ENCODE measurements around the gene PEX16.
A peak's percentile ranks its signal among the peaks of the same experiment; 100 is the strongest.

The PEX16 gene

DNA sequence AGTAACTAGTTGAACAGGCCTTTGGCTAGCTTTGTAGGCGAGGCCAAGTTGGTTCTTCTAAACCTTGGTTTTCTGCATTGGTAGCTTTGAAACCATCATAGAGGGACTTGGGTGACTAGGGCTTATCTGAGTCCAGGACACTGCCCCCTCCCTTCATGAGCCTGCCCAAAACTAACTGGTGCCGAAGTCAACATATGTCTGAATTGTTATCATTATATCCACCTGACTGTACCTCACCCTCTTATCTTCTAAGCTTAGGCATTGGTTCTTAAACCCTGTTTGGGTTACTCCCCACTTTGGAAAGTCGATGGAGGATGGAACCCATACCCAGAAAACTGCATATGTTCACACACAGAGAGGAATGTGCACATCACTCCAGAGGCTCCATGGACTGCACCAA, 39.8 kb downstream of the PEX16 start:
- H2AK5ac ChIP-seq (ENCODE audit: low read length): no peak overlapping the region
- no peak overlapping the region for H4K91ac ChIP-seq (ENCODE audit: low read depth, low read length)
- H3K14ac ChIP-seq (ENCODE audit: low read length): no peak overlapping the region
- H2BK5ac ChIP-seq (ENCODE audit: low read depth, low read length, poor library complexity): no peak overlapping the region
- H3K4ac ChIP-seq (ENCODE audit: low read depth, low read length): no peak overlapping the region
- no peak overlapping the region for H2BK12ac ChIP-seq (ENCODE audit: low read length)
- H2AFZ ChIP-seq (ENCODE audit: insufficient read depth, low read length, poor library complexity): no peak overlapping the region
- no peaks in the 10 kb centered on the region for H3K27me3 ChIP-seq (ENCODE audit: insufficient read depth, low read length)
- H3K4me3 ChIP-seq (ENCODE audit: low read depth, low read length): no peak overlapping the region
- H3K79me2 ChIP-seq (ENCODE audit: control insufficient read depth, insufficient read depth, low read length, poor library complexity): no peaks in the 10 kb centered on the region
- no peak overlapping the region for H4K12ac ChIP-seq (ENCODE audit: low read depth, low read length)
- no peaks in the 10 kb centered on the region for H3K79me1 ChIP-seq (ENCODE audit: low read length)
- no peaks in the 10 kb centered on the region for H3K4me1 ChIP-seq (ENCODE audit: control insufficient read depth in 1 of 2, insufficient read depth in 2 of 2, low read length in 2 of 2)
- no CpG with 5 or more reads among the region's 3 CpGs for WGBS (ENCODE audit: extremely low coverage, insufficient coverage, insufficient read length)
- no peak overlapping the region for H2BK120ac ChIP-seq (ENCODE audit: insufficient read depth, low read length, poor library complexity)
- DNase-seq: no peak
- no peak overlapping the region for H4K8ac ChIP-seq (ENCODE audit: low read depth, low read length)
- no peak overlapping the region for H3K18ac ChIP-seq (ENCODE audit: low read length)
- no peak overlapping the region for H3K23ac ChIP-seq (ENCODE audit: low read length)
- H3K9ac ChIP-seq (ENCODE audit: low read length): no peak overlapping the region
- no peaks in the 10 kb centered on the region for H3K9me3 ChIP-seq (ENCODE audit: insufficient read depth, low read depth, low read length)
- no peak overlapping the region for H3K4me2 ChIP-seq (ENCODE audit: low read length)
- H3K27ac ChIP-seq (ENCODE audit: low read depth, low read length): no peak overlapping the region
- H3K36me3 ChIP-seq (ENCODE audit: control insufficient read depth in 1 of 2, insufficient read depth in 2 of 2, low read length in 2 of 2): peaks cover 7 to 26% of the 10 kb centered on the region in 2 experiments

- no peak overlapping the region for H3K4me3 ChIP-seq (ENCODE audit: low read depth, low read length)
- no peaks in the 10 kb centered on the region for H3K4me1 ChIP-seq (ENCODE audit: control insufficient read depth in 1 of 2, insufficient read depth in 2 of 2, low read length in 2 of 2)
- H3K27me3 ChIP-seq (ENCODE audit: insufficient read depth, low read length): no peaks in the 10 kb centered on the region
- no peak overlapping the region for H2BK5ac ChIP-seq (ENCODE audit: low read depth, low read length, poor library complexity)
- H3K9me3 ChIP-seq (ENCODE audit: insufficient read depth, low read depth, low read length): no peaks in the 10 kb centered on the region
- H3K4me2 ChIP-seq (ENCODE audit: low read length): no peak overlapping the region
- H3K18ac ChIP-seq (ENCODE audit: low read length): no peak overlapping the region
- no peak overlapping the region for H4K8ac ChIP-seq (ENCODE audit: low read depth, low read length)
- no peaks in the 10 kb centered on the region for H3K79me2 ChIP-seq (ENCODE audit: control insufficient read depth, insufficient read depth, low read length, poor library complexity)
- H2BK120ac ChIP-seq (ENCODE audit: insufficient read depth, low read length, poor library complexity): no peak overlapping the region
- H3K36me3 ChIP-seq (ENCODE audit: control insufficient read depth in 1 of 2, insufficient read depth in 2 of 2, low read length in 2 of 2): peaks cover 9 to 29% of the 10 kb centered on the region in 2 experiments
- no peak overlapping the region for H3K9ac ChIP-seq (ENCODE audit: low read length)
- DNase-seq: no peak
- no peak overlapping the region for H3K4ac ChIP-seq (ENCODE audit: low read depth, low read length)
- H4K91ac ChIP-seq (ENCODE audit: low read depth, low read length): no peak overlapping the region
- no peak overlapping the region for H2AFZ ChIP-seq (ENCODE audit: insufficient read depth, low read length, poor library complexity)
- no peak overlapping the region for H2BK12ac ChIP-seq (ENCODE audit: low read length)
- no peaks in the 10 kb centered on the region for H3K79me1 ChIP-seq (ENCODE audit: low read length)
- no peak overlapping the region for H4K12ac ChIP-seq (ENCODE audit: low read depth, low read length)
- H3K14ac ChIP-seq (ENCODE audit: low read length): no peak overlapping the region
- no CpG with 5 or more reads among the region's 8 CpGs for WGBS (ENCODE audit: extremely low coverage, insufficient coverage, insufficient read length)
- H3K23ac ChIP-seq (ENCODE audit: low read length): no peak overlapping the region
- no peak overlapping the region for H2AK5ac ChIP-seq (ENCODE audit: low read length)
- no peak overlapping the region for H3K27ac ChIP-seq (ENCODE audit: low read depth, low read length)
These were observed 40.5 kb downstream of the PEX16 start for GRCh38 chr11:45877221-45877620.

DNA sequence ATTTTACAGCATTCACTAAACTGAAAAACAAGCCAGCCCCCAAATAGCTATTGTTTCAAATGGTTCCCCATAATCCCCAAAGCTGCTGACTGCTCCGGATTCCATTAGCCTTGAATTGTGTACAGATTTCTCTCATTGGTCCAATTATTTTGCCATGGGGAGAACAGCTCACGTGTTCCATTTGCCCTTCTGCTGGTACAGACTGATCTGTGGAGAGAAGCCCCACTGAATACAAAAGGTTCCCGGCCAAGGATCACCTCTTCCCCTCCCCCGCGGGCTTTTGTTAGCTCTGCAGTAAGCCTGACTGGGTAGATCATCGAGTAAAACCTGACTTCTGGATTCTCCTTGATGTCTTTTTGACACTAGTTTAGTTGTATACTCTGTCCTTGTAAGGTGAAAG, 41.3 kb downstream of the PEX16 start:
- no peak for DNase-seq
- Histone ChIP-seq H3K4ac (ENCODE audit: low read depth, low read length) (no peak overlapping the region), H3K4me2 (ENCODE audit: low read length) (no peak overlapping the region), H2AK5ac (ENCODE audit: low read length) (no peak overlapping the region), H3K23ac (ENCODE audit: low read length) (no peak overlapping the region), H3K79me1 (ENCODE audit: low read length) (no peaks in the 10 kb centered on the region), H3K27ac (ENCODE audit: low read depth, low read length) (no peak overlapping the region), H3K36me3 (ENCODE audit: control insufficient read depth in 1 of 2, insufficient read depth in 2 of 2, low read length in 2 of 2) (peaks cover 17 to 31% of the 10 kb centered on the region in 2 experiments), H2BK120ac (ENCODE audit: insufficient read depth, low read length, poor library complexity) (no peak overlapping the region), H3K4me3 (ENCODE audit: low read depth, low read length) (no peak overlapping the region), H3K14ac (ENCODE audit: low read length) (no peak overlapping the region), H3K4me1 (ENCODE audit: control insufficient read depth in 1 of 2, insufficient read depth in 2 of 2, low read length in 2 of 2) (no peaks in the 10 kb centered on the region), H2BK12ac (ENCODE audit: low read length) (no peak overlapping the region), H3K9ac (ENCODE audit: low read length) (no peak overlapping the region), H3K79me2 (ENCODE audit: control insufficient read depth, insufficient read depth, low read length, poor library complexity) (no peaks in the 10 kb centered on the region), H4K8ac (ENCODE audit: low read depth, low read length) (no peak overlapping the region), H2AFZ (ENCODE audit: insufficient read depth, low read length, poor library complexity) (no peak overlapping the region), H2BK5ac (ENCODE audit: low read depth, low read length, poor library complexity) (no peak overlapping the region), H4K12ac (ENCODE audit: low read depth, low read length) (no peak overlapping the region), H4K91ac (ENCODE audit: low read depth, low read length) (no peak overlapping the region), H3K18ac (ENCODE audit: low read length) (no peak overlapping the region), H3K9me3 (ENCODE audit: insufficient read depth, low read depth, low read length) (no peaks in the 10 kb centered on the region), H3K27me3 (ENCODE audit: insufficient read depth, low read length) (no peaks in the 10 kb centered on the region)
- no CpG with 5 or more reads among the region's 6 CpGs for WGBS (ENCODE audit: extremely low coverage, insufficient coverage, insufficient read length)

- no peak overlapping the region for H3K4me2 ChIP-seq (ENCODE audit: low read length)
- H2BK5ac ChIP-seq (ENCODE audit: low read depth, low read length, poor library complexity): no peak overlapping the region
- no peaks in the 10 kb centered on the region for H3K79me1 ChIP-seq (ENCODE audit: low read length)
- H3K18ac ChIP-seq (ENCODE audit: low read length): no peak overlapping the region
- H3K4me3 ChIP-seq (ENCODE audit: low read depth, low read length): no peak overlapping the region
- no peak overlapping the region for H2AFZ ChIP-seq (ENCODE audit: insufficient read depth, low read length, poor library complexity)
- no peaks in the 10 kb centered on the region for H3K79me2 ChIP-seq (ENCODE audit: control insufficient read depth, insufficient read depth, low read length, poor library complexity)
- no peak overlapping the region for H4K12ac ChIP-seq (ENCODE audit: low read depth, low read length)
- H3K4me1 ChIP-seq (ENCODE audit: control insufficient read depth in 1 of 2, insufficient read depth in 2 of 2, low read length in 2 of 2): no peaks in the 10 kb centered on the region
- DNase-seq: peak; percentile 73 to 79
- no peak overlapping the region for H4K8ac ChIP-seq (ENCODE audit: low read depth, low read length)
- no peak overlapping the region for H2BK120ac ChIP-seq (ENCODE audit: insufficient read depth, low read length, poor library complexity)
- H4K91ac ChIP-seq (ENCODE audit: low read depth, low read length): no peak overlapping the region
- no CpG with 5 or more reads among the region's 9 CpGs for whole genome bisulfite sequencing (ENCODE audit: extremely low coverage, insufficient coverage, insufficient read length)
- H3K23ac ChIP-seq (ENCODE audit: low read length): no peak overlapping the region
- H3K9ac ChIP-seq (ENCODE audit: low read length): no peak overlapping the region
- no peak overlapping the region for H3K14ac ChIP-seq (ENCODE audit: low read length)
- H2BK12ac ChIP-seq (ENCODE audit: low read length): no peak overlapping the region
- no peaks in the 10 kb centered on the region for H3K27me3 ChIP-seq (ENCODE audit: insufficient read depth, low read length)
- no peaks in the 10 kb centered on the region for H3K9me3 ChIP-seq (ENCODE audit: insufficient read depth, low read depth, low read length)
- H2AK5ac ChIP-seq (ENCODE audit: low read length): no peak overlapping the region
- H3K4ac ChIP-seq (ENCODE audit: low read depth, low read length): no peak overlapping the region
- peaks cover 40 to 53% of the 10 kb centered on the region in 2 experiments for H3K36me3 ChIP-seq (ENCODE audit: control insufficient read depth in 1 of 2, insufficient read depth in 2 of 2, low read length in 2 of 2)
- H3K27ac ChIP-seq (ENCODE audit: low read depth, low read length): no peak overlapping the region
These were observed 44.9 kb downstream of the PEX16 start for GRCh38 chr11:45872651-45873356.
